HG02870 (cell line): ENCODE measurements around the gene SKI.

ENCODE experiments used
- ATAC-seq: cut with Tn5 transposase; IDR thresholded peaks from one replicate; pipeline ENCODE4 v1.9.1; 2021; ENCODE audit warnings: mild to moderate bottlenecking, moderate library complexity; ENCODE audit not compliant: unreplicated experiment

SKI gene

GRCh38 chr1:2194319-2194897 lies 33.7 kb upstream of the SKI start, which contains the start of gene FAAP20:
FAAP20 (minus strand) TSS chr1:2194772; CDS start chr1:2194749, 23 bp downstream.
- peak; percentile 43 for ATAC-seq

- peak; percentile 67 for ATAC-seq
Measured at GRCh38 chr1:2194898-2195673, 33.0 kb upstream of the SKI start.

GRCh38 chr1:2195785-2196184 lies 32.3 kb upstream of the SKI start:
- no peak for ATAC-seq

GRCh38 chr1:2196901-2197638 lies 31.0 kb upstream of the SKI start:
- no peak for ATAC-seq

- ATAC-seq = no peak
Measured at GRCh38 chr1:2197707-2198165, 30.4 kb upstream of the SKI start.

- ATAC-seq = no peak
Measured at GRCh38 chr1:2198571-2198970, 29.5 kb upstream of the SKI start.

GRCh38 chr1:2199042-2199810 lies 28.9 kb upstream of the SKI start:
- ATAC-seq = no peak

GRCh38 chr1:2200308-2200943 lies 27.7 kb upstream of the SKI start:
- ATAC-seq = no peak

- ATAC-seq = no peak
Measured at GRCh38 chr1:2201062-2201461, 27.1 kb upstream of the SKI start.

- ATAC-seq = no peak
Measured at GRCh38 chr1:2202008-2202575, 26.0 kb upstream of the SKI start.

GRCh38 chr1:2202843-2203601 lies 25.1 kb upstream of the SKI start:
- ATAC-seq = no peak

- ATAC-seq = no peak
Measured at GRCh38 chr1:2203671-2204414, 24.3 kb upstream of the SKI start.

- ATAC-seq = no peak
Measured at GRCh38 chr1:2204415-2205190, 23.5 kb upstream of the SKI start.

GRCh38 chr1:2205191-2205952 lies 22.7 kb upstream of the SKI start:
- no peak for ATAC-seq

- ATAC-seq = no peak
Measured at GRCh38 chr1:2206813-2207487, 21.2 kb upstream of the SKI start.

GRCh38 chr1:2208309-2209239 lies 19.5 kb upstream of the SKI start:
- ATAC-seq = no peak
